Testis (tissue), 3 donors: ENCODE results near the gene PCBP3. TPM values are rescaled to one million over a fixed set of nuclear protein-coding genes. Genes with fewer than 3 reads are reported as not detected.
A peak's percentile ranks its signal among the peaks of the same experiment; 100 is the strongest.

Experiments used
- DNase-seq: peaks from one replicate; pipeline ENCODE4 v3.0.0-alpha.2; 2019
- H3K27ac ChIP-seq, 2 donors: fragments of 200-600 bp; sonication (generic); one replicate each; pipeline ENCODE4 v1.5.1; 2019
- H3K27me3 ChIP-seq: fragments of 200-600 bp; sonication (generic); one replicate; pipeline ENCODE4 v1.5.1; 2019
- H3K36me3 ChIP-seq: fragments of 200-600 bp; sonication (generic); one replicate; pipeline ENCODE4 v1.5.1; 2017; ENCODE audit warnings: low read depth; ENCODE audit errors: missing control alignments
- H3K4me1 ChIP-seq: fragments of 200-600 bp; sonication (generic); one replicate; pipeline ENCODE4 v1.5.1; 2019
- H3K4me3 ChIP-seq, 2 donors: fragments of 200-600 bp; sonication (generic); one replicate each; pipeline ENCODE4 v1.5.1; 2017 to 2019
- H3K9me3 ChIP-seq: fragments of 200-600 bp; sonication (generic); one replicate; pipeline ENCODE4 v1.5.1; 2017
- CTCF ChIP-seq, 3 experiments: fragments of 450-650 bp in 2 of 3; fragments of 200-600 bp in 1 of 3; sonication (generic) in 1 of 3; IDR thresholded peaks; one replicate each; pipeline ENCODE4 v1.5.1; 2016 to 2019; ENCODE audit warnings: antibody characterized with exemption in 3 of 3, mild to moderate bottlenecking in 2 of 3, moderate library complexity in 1 of 3
- POLR2A ChIP-seq: fragments of 450-650 bp; IDR thresholded peaks from one replicate; pipeline ENCODE4 v1.6.1; 2017; ENCODE audit warnings: antibody characterized with exemption, mild to moderate bottlenecking, moderate library complexity
- WGBS, 2 donors: methylation state at CpG; one replicate each; pipeline ENCODE4 v1.1.5; 2018; 5-methylcytosine and 5-hydroxymethylcytosine counted together
- intact Hi-C: fragments of 100-400 bp; cut with DNase I; formaldehyde crosslinking; loops from one replicate; pipeline ENCODE4 v1.15.1; 2023; ENCODE audit warnings: low total_unique reads
- polyA plus RNA-seq: library from polyadenylated mRNA; stranded (reverse); fragments of 350-450 nt; fragmentation: Illumina TruSeq; extraction: RNeasy Lipid Tissue Mini Kit (QIAGEN cat#74804); gene quantifications from one replicate; pipeline ENCODE4 v1.2.3, GENCODE V29; 2014; ENCODE audit warnings: low read depth, low replicate concordance; ENCODE audit not compliant: insufficient read depth
- total RNA-seq, 2 donors: library from RNA; depleted of rRNA; stranded (reverse); fragments of >200 nt; gene quantifications; one replicate each; pipeline ENCODE4 v1.2.3, GENCODE V29; 2016

The PCBP3 gene
- total and polyA plus RNA-seq, 3 donors from 2014 or later, result 35.7 to 58.3 (median 38.0) TPM

DNA sequence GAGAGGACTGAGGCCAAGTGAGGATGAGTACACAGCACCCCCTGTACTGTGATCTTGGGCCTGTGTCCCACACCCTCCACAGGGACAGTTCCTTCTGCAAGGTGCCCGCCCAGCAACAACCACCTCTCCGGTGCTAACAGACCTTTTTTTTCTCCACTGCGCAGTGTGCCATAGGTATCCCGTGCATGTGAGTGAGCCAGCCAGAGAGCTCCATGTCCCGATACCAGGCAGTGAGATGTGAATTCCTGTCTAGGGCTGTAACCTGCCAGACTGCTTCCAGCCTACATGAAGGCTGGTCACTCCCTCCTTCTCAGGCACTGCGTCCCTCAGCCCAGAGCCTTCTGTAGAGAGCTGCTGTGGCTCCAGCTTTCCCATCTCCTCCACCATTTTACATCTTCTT, 56.9 kb downstream of the PCBP3 start:
- intact Hi-C loops, result no loop called here
- Histone ChIP-seq H3K27me3 (no peaks in the 10 kb centered on the region), H3K27ac (no peak overlapping the region), H3K36me3 (no peaks in the 10 kb centered on the region), H3K9me3 (no peaks in the 10 kb centered on the region), H3K4me3 (no peak overlapping the region), H3K4me1 (no peaks in the 10 kb centered on the region)
- TF ChIP-seq CTCF (IDR thresholded peaks at IDR 0.05) (no peak), POLR2A (no peak)
- WGBS, 2 donors, result 64 to 97% methylated on average over 3 to 6 of the region's 6 CpGs
- peak; percentile 24 for DNase-seq

DNA sequence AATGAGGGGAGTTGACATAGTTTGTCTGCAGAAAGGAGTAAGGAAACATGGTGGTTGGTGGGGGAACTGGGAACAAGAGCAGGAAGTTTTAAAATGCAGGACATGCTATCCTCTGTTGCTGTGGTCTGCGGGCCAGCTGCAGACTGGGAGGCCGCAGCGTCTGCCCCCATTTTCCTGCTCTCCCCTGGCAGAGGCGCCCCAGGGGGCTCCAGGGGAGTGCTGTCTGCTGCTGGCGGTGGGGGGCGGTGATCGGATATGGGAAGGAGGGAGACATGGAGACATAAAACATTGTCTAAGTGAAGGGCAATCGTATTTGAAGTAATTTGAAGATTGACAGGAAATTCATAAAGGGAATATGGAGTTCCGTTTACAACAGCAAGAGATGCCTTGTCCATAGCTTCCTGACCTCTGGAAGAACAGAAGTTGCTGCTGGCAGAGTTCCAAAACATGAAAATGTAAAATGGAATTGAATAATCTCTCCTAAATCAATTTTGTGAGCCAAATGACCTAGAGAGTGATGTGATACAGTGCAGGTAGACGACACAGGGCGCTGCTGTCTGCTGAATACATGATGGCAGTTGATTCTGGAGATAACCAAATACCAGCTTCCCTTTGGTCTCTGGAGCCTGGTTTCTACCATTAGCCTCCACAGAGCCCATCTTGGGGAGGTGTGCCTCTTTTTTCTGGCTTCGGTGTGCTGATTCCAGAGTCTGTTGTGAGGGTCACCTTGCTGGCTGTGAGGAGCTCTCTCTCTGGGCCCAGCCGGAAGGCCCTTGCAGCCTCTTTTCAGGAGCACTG, 61.0 kb downstream of the PCBP3 start:
- no peaks in the 10 kb centered on the region for H3K27me3 ChIP-seq
- H3K4me1 ChIP-seq, result no peaks in the 10 kb centered on the region
- no peaks in the 10 kb centered on the region for H3K9me3 ChIP-seq
- no peak for DNase-seq
- TF ChIP-seq CTCF (IDR thresholded peaks at IDR 0.05), result no peak
- TF ChIP-seq POLR2A, result no peak
- 87 to 94% methylated on average over 12 to 13 of the region's 13 CpGs for whole genome bisulfite sequencing, 2 donors
- H3K27ac ChIP-seq, result no peak overlapping the region
- H3K36me3 ChIP-seq, result no peaks in the 10 kb centered on the region
- no peak overlapping the region for H3K4me3 ChIP-seq
- intact Hi-C loops, result no loop called here

DNA sequence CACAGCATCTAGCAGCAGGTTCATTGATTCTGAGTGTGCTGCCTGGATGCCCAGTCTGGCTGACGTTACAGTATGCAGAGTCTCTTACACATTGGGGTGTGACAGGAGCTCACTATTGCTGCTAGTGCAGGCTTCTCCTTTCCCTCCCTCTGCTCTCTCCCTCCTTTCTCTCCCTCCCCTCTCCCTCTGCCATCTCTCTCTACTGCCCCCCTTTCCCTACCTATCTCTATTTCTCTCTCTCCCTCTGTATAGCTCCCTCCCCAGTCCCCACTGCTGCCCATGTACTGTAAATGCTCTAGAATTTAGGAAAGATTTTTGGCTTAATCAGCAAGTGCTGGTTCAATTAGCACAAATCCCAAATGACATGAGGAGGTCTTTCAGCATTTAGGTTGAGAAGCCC, 62.8 kb downstream of the PCBP3 start:
- H3K27me3 ChIP-seq, result no peaks in the 10 kb centered on the region
- no peak for TF ChIP-seq CTCF (IDR thresholded peaks at IDR 0.05)
- H3K4me3 ChIP-seq, result no peak overlapping the region

GRCh38 chr21:45709173-45709572, 65.6 kb downstream of the PCBP3 start:
- WGBS, 2 donors, result 91 to 92% methylated on average over 7 of the region's 7 CpGs
- H3K27ac ChIP-seq, result no peak overlapping the region
- H3K4me1 ChIP-seq, result no peaks in the 10 kb centered on the region
- no peak overlapping the region for H3K4me3 ChIP-seq
- intact Hi-C loops, result no loop called here
- H3K9me3 ChIP-seq, result no peaks in the 10 kb centered on the region
- no peaks in the 10 kb centered on the region for H3K27me3 ChIP-seq
- H3K36me3 ChIP-seq, result no peaks in the 10 kb centered on the region
- no peak for DNase-seq
- TF ChIP-seq CTCF (IDR thresholded peaks at IDR 0.05) (no peak), POLR2A (no peak)

More for the DNA sequence above, 62.8 kb downstream of the PCBP3 start:
- 81 to 100% methylated on average over 1 of the region's 1 CpG for WGBS, 2 donors
- no peaks in the 10 kb centered on the region for H3K36me3 ChIP-seq
- intact Hi-C loops, result no loop called here
- H3K4me1 ChIP-seq, result no peaks in the 10 kb centered on the region
- H3K27ac ChIP-seq, result no peak overlapping the region
- H3K9me3 ChIP-seq, result no peaks in the 10 kb centered on the region
- no peak for DNase-seq
